ACC112 (cell line): ENCODE data around the gene TPM4.

ENCODE experiments used
- H2AFZ ChIP-seq: fragments of 200-600 bp; sonication (generic); one replicate; pipeline ENCODE4 v1.6.0; 2017; ENCODE audit warnings: antibody characterized with exemption, low read length; ENCODE audit not compliant: unreplicated experiment
- H3K27ac ChIP-seq: fragments of 200-600 bp; sonication (generic); 2 replicates; pipeline ENCODE4 v1.5.1; 2014; ENCODE audit warnings: low read depth, mild to moderate bottlenecking, antibody characterized with exemption, low read length, moderate library complexity
- H3K27me3 ChIP-seq: fragments of 200-600 bp; sonication (generic); 2 replicates; pipeline ENCODE4 v1.6.1; 2014; ENCODE audit warnings: mild to moderate bottlenecking, antibody characterized with exemption, low read length, moderate library complexity, mixed read lengths; ENCODE audit not compliant: insufficient read depth
- H3K36me3 ChIP-seq: fragments of 200-600 bp; sonication (generic); 2 replicates; pipeline ENCODE4 v1.6.1; 2016; ENCODE audit warnings: mild to moderate bottlenecking, antibody characterized with exemption, low read length, moderate library complexity, mixed read lengths; ENCODE audit not compliant: insufficient read depth
- H3K4me1 ChIP-seq: fragments of 200-600 bp; sonication (generic); one replicate; pipeline ENCODE4 v1.6.1; 2016; ENCODE audit warnings: low read length, mixed read lengths; ENCODE audit not compliant: insufficient read depth, unreplicated experiment, control insufficient read depth
- H3K4me3 ChIP-seq: fragments of 200-600 bp; sonication (generic); 2 replicates; pipeline ENCODE4 v1.5.1; 2014; ENCODE audit warnings: mild to moderate bottlenecking, low read depth, low read length
- H3K79me2 ChIP-seq: fragments of 200-600 bp; sonication (generic); one replicate; pipeline ENCODE4 v1.6.0; 2016; ENCODE audit warnings: low read length; ENCODE audit not compliant: control insufficient read depth, unreplicated experiment, insufficient read depth

The TPM4 gene

GRCh38 chr19:16131648-16132047, 55.4 kb downstream of the TPM4 start:
- Histone ChIP-seq H3K4me3 (no peak overlapping the region), H3K79me2 (no peaks in the 10 kb centered on the region), H3K4me1 (no peaks in the 10 kb centered on the region), H3K27ac (no peak overlapping the region), H3K36me3 (peaks cover 17% of the 10 kb centered on the region; the same call in 1 of the 2 replicates), H2AFZ (no peak overlapping the region), H3K27me3 (no peaks in the 10 kb centered on the region)

GRCh38 chr19:16133818-16134217, 57.5 kb downstream of the TPM4 start:
- no peaks in the 10 kb centered on the region for H3K79me2 ChIP-seq
- H3K4me3 ChIP-seq = no peak overlapping the region
- no peaks in the 10 kb centered on the region for H3K4me1 ChIP-seq
- H3K27me3 ChIP-seq = no peaks in the 10 kb centered on the region
- peaks cover 17% of the 10 kb centered on the region; the same call in 1 of the 2 replicates for H3K36me3 ChIP-seq
- no peak overlapping the region for H2AFZ ChIP-seq
- no peak overlapping the region for H3K27ac ChIP-seq

- peaks cover 17% of the 10 kb centered on the region; the same call in 1 of the 2 replicates for H3K36me3 ChIP-seq
- no peaks in the 10 kb centered on the region for H3K79me2 ChIP-seq
- H3K4me1 ChIP-seq = no peaks in the 10 kb centered on the region
- H3K27ac ChIP-seq = no peak overlapping the region
- H2AFZ ChIP-seq = no peak overlapping the region
- no peaks in the 10 kb centered on the region for H3K27me3 ChIP-seq
- no peak overlapping the region for H3K4me3 ChIP-seq
Observed at GRCh38 chr19:16134510-16134909, 58.2 kb downstream of the TPM4 start.

- H3K36me3 ChIP-seq = peaks cover 10% of the 10 kb centered on the region; the same call in 1 of the 2 replicates
- no peak overlapping the region for H3K27ac ChIP-seq
- no peak overlapping the region for H3K4me3 ChIP-seq
- H3K79me2 ChIP-seq = no peaks in the 10 kb centered on the region
- H2AFZ ChIP-seq = no peak overlapping the region
- H3K27me3 ChIP-seq = no peaks in the 10 kb centered on the region
- H3K4me1 ChIP-seq = no peaks in the 10 kb centered on the region
Observed at GRCh38 chr19:16135430-16136127, 59.3 kb downstream of the TPM4 start.

- Histone ChIP-seq H2AFZ (no peak overlapping the region), H3K4me1 (no peaks in the 10 kb centered on the region), H3K79me2 (no peaks in the 10 kb centered on the region), H3K27me3 (no peaks in the 10 kb centered on the region), H3K27ac (no peak overlapping the region), H3K4me3 (no peak overlapping the region), H3K36me3 (peaks cover 8% of the 10 kb centered on the region; the same call in 1 of the 2 replicates)
Observed at GRCh38 chr19:16136185-16136999, 60.1 kb downstream of the TPM4 start.

- H3K79me2 ChIP-seq = no peaks in the 10 kb centered on the region
- H3K27ac ChIP-seq = no peak overlapping the region
- no peaks in the 10 kb centered on the region for H3K4me1 ChIP-seq
- no peaks in the 10 kb centered on the region for H3K27me3 ChIP-seq
- H3K4me3 ChIP-seq = no peak overlapping the region
- H3K36me3 ChIP-seq = no peaks in the 10 kb centered on the region
- no peak overlapping the region for H2AFZ ChIP-seq
Observed at GRCh38 chr19:16139752-16140151, 63.5 kb downstream of the TPM4 start.

GRCh38 chr19:16141043-16141442, 64.7 kb downstream of the TPM4 start:
- Histone ChIP-seq H3K27me3 (no peaks in the 10 kb centered on the region), H3K79me2 (no peaks in the 10 kb centered on the region), H3K27ac (no peak overlapping the region), H2AFZ (no peak overlapping the region), H3K4me1 (no peaks in the 10 kb centered on the region), H3K4me3 (no peak overlapping the region), H3K36me3 (no peaks in the 10 kb centered on the region)

GRCh38 chr19:16142032-16142580, 65.8 kb downstream of the TPM4 start:
- Histone ChIP-seq H2AFZ (no peak overlapping the region), H3K36me3 (no peaks in the 10 kb centered on the region), H3K27ac (no peak overlapping the region), H3K4me3 (no peak overlapping the region), H3K4me1 (no peaks in the 10 kb centered on the region), H3K27me3 (no peaks in the 10 kb centered on the region), H3K79me2 (no peaks in the 10 kb centered on the region)

- Histone ChIP-seq H3K36me3 (no peaks in the 10 kb centered on the region), H3K27me3 (no peaks in the 10 kb centered on the region), H3K27ac (no peak within 1 kb of the TSS), H3K4me1 (no peaks in the 10 kb centered on the region), H2AFZ (no peak within 1 kb of the TSS), H3K79me2 (no peaks in the 10 kb centered on the region), H3K4me3 (no peak within 1 kb of the TSS)
Observed at GRCh38 chr19:16143399-16144215, 67.3 kb downstream of the TPM4 start, which contains the start of gene HSH2D. Gene HSH2D, plus strand, starts transcription at chr19:16143685. Its CDS starts 5,066 bp downstream, at chr19:16148751.

- Histone ChIP-seq H2AFZ (no peak overlapping the region), H3K36me3 (no peaks in the 10 kb centered on the region), H3K4me1 (no peaks in the 10 kb centered on the region), H3K4me3 (no peak overlapping the region), H3K27ac (no peak overlapping the region), H3K27me3 (no peaks in the 10 kb centered on the region), H3K79me2 (no peaks in the 10 kb centered on the region)
Observed at GRCh38 chr19:16144216-16144581, 67.9 kb downstream of the TPM4 start.
